ENCODE results near the gene LYSET. TPM values are rescaled to one million over a fixed set of nuclear protein-coding genes. Genes with fewer than 3 reads are reported as not detected.

LYSET gene
- total RNA-seq, 2 experiments from 2014 or later = 5.8 TPM

- Histone ChIP-seq H3K4me3 (ENCODE audit: low read length) (no peak overlapping the region), H3K27ac (ENCODE audit: low read depth in 1 of 2, low read length in 2 of 2) (no peak overlapping the region), H3K27me3 (ENCODE audit: control insufficient read depth in 1 of 2, insufficient read depth in 2 of 2, low read length in 2 of 2) (no peaks in the 10 kb centered on the region), H3K36me3 (ENCODE audit: insufficient read depth, low read length) (no peaks in the 10 kb centered on the region), H3K4me1 (ENCODE audit: insufficient read depth, low read length) (peaks cover 1% of the 10 kb centered on the region), H3K9me3 (ENCODE audit: control insufficient read depth in 1 of 2, insufficient read depth in 1 of 2, low read length in 2 of 2) (no peaks in the 10 kb centered on the region)
- no peaks in the 10 kb centered on the region for H3K9me3 Mint-ChIP-seq
- peaks cover 4% of the 10 kb centered on the region for H3K36me3 Mint-ChIP-seq (ENCODE audit: low read depth)
- no peaks in the 10 kb centered on the region for H3K27me3 Mint-ChIP-seq
- intact Hi-C loops (cut with DNase I, micrococcal nuclease) = no loop called here
- POLR2A ChIA-PET = no interaction called here
- CTCF ChIA-PET = interaction anchor here (0.6 to 0.9 kb wide), 3 partner anchors 14 to 124 kb away, joined by 3 to 4 read pairs (median 4); partner anchors contain the start of genes LYSET and MOAP1
- H3K4me1 Mint-ChIP-seq (ENCODE audit: low read depth) = peaks cover 2% of the 10 kb centered on the region
- no peak overlapping the region for H3K27ac Mint-ChIP-seq
- TF ChIP-seq, protein P1, sequence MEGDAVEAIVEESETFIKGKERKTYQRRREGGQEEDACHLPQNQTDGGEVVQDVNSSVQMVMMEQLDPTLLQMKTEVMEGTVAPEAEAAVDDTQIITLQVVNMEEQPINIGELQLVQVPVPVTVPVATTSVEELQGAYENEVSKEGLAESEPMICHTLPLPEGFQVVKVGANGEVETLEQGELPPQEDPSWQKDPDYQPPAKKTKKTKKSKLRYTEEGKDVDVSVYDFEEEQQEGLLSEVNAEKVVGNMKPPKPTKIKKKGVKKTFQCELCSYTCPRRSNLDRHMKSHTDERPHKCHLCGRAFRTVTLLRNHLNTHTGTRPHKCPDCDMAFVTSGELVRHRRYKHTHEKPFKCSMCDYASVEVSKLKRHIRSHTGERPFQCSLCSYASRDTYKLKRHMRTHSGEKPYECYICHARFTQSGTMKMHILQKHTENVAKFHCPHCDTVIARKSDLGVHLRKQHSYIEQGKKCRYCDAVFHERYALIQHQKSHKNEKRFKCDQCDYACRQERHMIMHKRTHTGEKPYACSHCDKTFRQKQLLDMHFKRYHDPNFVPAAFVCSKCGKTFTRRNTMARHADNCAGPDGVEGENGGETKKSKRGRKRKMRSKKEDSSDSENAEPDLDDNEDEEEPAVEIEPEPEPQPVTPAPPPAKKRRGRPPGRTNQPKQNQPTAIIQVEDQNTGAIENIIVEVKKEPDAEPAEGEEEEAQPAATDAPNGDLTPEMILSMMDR (IDR thresholded peaks at IDR 0.05) = no peak
- no peak overlapping the region for H3K4me3 Mint-ChIP-seq
- DNase-seq (no peak), ATAC-seq (ENCODE audit: poor library complexity) (no peak)
Measured at GRCh38 chr14:93199031-93199430, 13.9 kb downstream of the LYSET start.

- ChIA-PET POLR2A (no interaction called here), CTCF (no interaction called here)
- Mint-ChIP-seq H3K36me3 (ENCODE audit: low read depth) (no peaks in the 10 kb centered on the region), H3K4me1 (ENCODE audit: low read depth) (peaks cover 17% of the 10 kb centered on the region), H3K27me3 (no peaks in the 10 kb centered on the region), H3K9me3 (no peaks in the 10 kb centered on the region), H3K4me3 (no peak overlapping the region), H3K27ac (no peak overlapping the region)
- intact Hi-C loops (cut with DNase I, micrococcal nuclease) = no loop called here
- no peaks in the 10 kb centered on the region for H3K27me3 ChIP-seq (ENCODE audit: control insufficient read depth in 1 of 2, insufficient read depth in 2 of 2, low read length in 2 of 2)
- TF ChIP-seq, protein P1 (IDR thresholded peaks at IDR 0.05) = no peak
- no peak overlapping the region for H3K27ac ChIP-seq (ENCODE audit: low read depth in 1 of 2, low read length in 2 of 2)
- H3K4me1 ChIP-seq (ENCODE audit: insufficient read depth, low read length) = peaks cover 16% of the 10 kb centered on the region
- no peak overlapping the region for H3K4me3 ChIP-seq (ENCODE audit: low read length)
- H3K36me3 ChIP-seq (ENCODE audit: insufficient read depth, low read length) = no peaks in the 10 kb centered on the region
- ATAC-seq (ENCODE audit: poor library complexity) (no peak), DNase-seq (no peak)
- no peaks in the 10 kb centered on the region for H3K9me3 ChIP-seq (ENCODE audit: control insufficient read depth in 1 of 2, insufficient read depth in 1 of 2, low read length in 2 of 2)
Measured at GRCh38 chr14:93200553-93200952, 15.4 kb downstream of the LYSET start.

GRCh38 chr14:93201155-93201704 lies 16.1 kb downstream of the LYSET start:
- Mint-ChIP-seq H3K36me3 (ENCODE audit: low read depth) (no peaks in the 10 kb centered on the region), H3K4me1 (ENCODE audit: low read depth) (peaks cover 24% of the 10 kb centered on the region), H3K4me3 (no peak overlapping the region), H3K27ac (no peak overlapping the region), H3K9me3 (no peaks in the 10 kb centered on the region), H3K27me3 (no peaks in the 10 kb centered on the region)
- DNase-seq (no peak), ATAC-seq (ENCODE audit: poor library complexity) (no peak)
- intact Hi-C loops (cut with DNase I, micrococcal nuclease) = no loop called here
- ChIA-PET POLR2A (no interaction called here), CTCF (no interaction called here)
- Histone ChIP-seq H3K4me3 (ENCODE audit: low read length) (no peak overlapping the region), H3K27ac (ENCODE audit: low read depth in 1 of 2, low read length in 2 of 2) (no peak overlapping the region), H3K9me3 (ENCODE audit: control insufficient read depth in 1 of 2, insufficient read depth in 1 of 2, low read length in 2 of 2) (no peaks in the 10 kb centered on the region), H3K4me1 (ENCODE audit: insufficient read depth, low read length) (peaks cover 22% of the 10 kb centered on the region), H3K36me3 (ENCODE audit: insufficient read depth, low read length) (no peaks in the 10 kb centered on the region), H3K27me3 (ENCODE audit: control insufficient read depth in 1 of 2, insufficient read depth in 2 of 2, low read length in 2 of 2) (no peaks in the 10 kb centered on the region)
- TF ChIP-seq, protein P1 (IDR thresholded peaks at IDR 0.05) = no peak

Measured in CD4-positive, alpha-beta T cell (primary cell).